Duodenal mucosa (tissue), 2 donors: ENCODE data around the gene CNTNAP4.

Source experiments
- H3K27ac ChIP-seq: one replicate; pipeline ENCODE4 v1.7.0; 2013; ENCODE audit warnings: low read depth, low read length
- H3K27me3 ChIP-seq, 2 donors: one replicate each; pipeline ENCODE4 v1.7.0; 2013; ENCODE audit warnings: low read length in 2 of 2, control low read depth in 1 of 2; ENCODE audit not compliant: insufficient read depth in 2 of 2, control insufficient read depth in 1 of 2
- H3K36me3 ChIP-seq, 2 donors: one replicate each; pipeline ENCODE4 v1.7.0; 2013; ENCODE audit warnings: low read length in 2 of 2, control low read depth in 1 of 2; ENCODE audit not compliant: insufficient read depth in 2 of 2, control insufficient read depth in 1 of 2
- H3K4me1 ChIP-seq, 2 donors: one replicate each; pipeline ENCODE4 v1.7.0; 2013; ENCODE audit warnings: low read length in 2 of 2, control low read depth in 1 of 2; ENCODE audit not compliant: insufficient read depth in 2 of 2, control insufficient read depth in 1 of 2
- H3K4me3 ChIP-seq, 2 donors: one replicate each; pipeline ENCODE4 v1.7.0; 2013; ENCODE audit warnings: low read length in 2 of 2, low read depth in 1 of 2
- H3K9ac ChIP-seq, 2 donors: one replicate each; pipeline ENCODE4 v1.7.0; 2013; ENCODE audit warnings: low read length in 2 of 2, low read depth in 1 of 2
- H3K9me3 ChIP-seq, 2 donors: one replicate each; pipeline ENCODE4 v1.7.0; 2013; ENCODE audit warnings: low read length in 2 of 2, control low read depth in 1 of 2; ENCODE audit not compliant: control insufficient read depth in 1 of 2

The CNTNAP4 gene

GRCh38 chr16:76483307-76483909, 206.2 kb downstream of the CNTNAP4 start:
- H3K4me3 ChIP-seq: no peak overlapping the region
- no peak overlapping the region for H3K9ac ChIP-seq
- no peak overlapping the region for H3K27ac ChIP-seq
- no peaks in the 10 kb centered on the region for H3K4me1 ChIP-seq
- no peaks in the 10 kb centered on the region for H3K36me3 ChIP-seq
- H3K27me3 ChIP-seq: no peaks in the 10 kb centered on the region
- no peaks in the 10 kb centered on the region for H3K9me3 ChIP-seq

- no peaks in the 10 kb centered on the region for H3K4me1 ChIP-seq
- H3K9me3 ChIP-seq: no peaks in the 10 kb centered on the region
- no peaks in the 10 kb centered on the region for H3K36me3 ChIP-seq
- H3K27ac ChIP-seq: no peak overlapping the region
- H3K9ac ChIP-seq: no peak overlapping the region
- no peaks in the 10 kb centered on the region for H3K27me3 ChIP-seq
- no peak overlapping the region for H3K4me3 ChIP-seq
These were observed 206.8 kb downstream of the CNTNAP4 start for GRCh38 chr16:76484020-76484419.

DNA sequence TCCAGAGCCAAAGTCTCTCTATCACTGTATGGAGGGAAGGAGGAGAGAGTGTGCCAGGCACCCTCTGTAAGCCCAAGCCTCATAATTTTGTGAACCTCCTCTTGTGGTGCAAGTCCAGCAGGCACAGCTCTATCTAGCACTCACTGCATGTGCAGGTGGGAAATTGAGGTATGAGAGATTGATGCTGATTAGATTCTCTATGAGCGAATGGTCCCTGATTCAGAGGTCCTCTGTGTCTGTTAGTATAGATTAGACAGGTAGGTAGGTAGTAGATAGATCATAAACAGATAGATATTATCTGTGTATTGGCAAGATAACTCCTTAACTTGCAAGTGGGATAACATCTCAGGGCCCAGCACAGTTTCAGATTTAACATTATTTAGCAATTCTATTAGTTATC, 209.5 kb downstream of the CNTNAP4 start:
- H3K9ac ChIP-seq: no peak overlapping the region
- H3K27ac ChIP-seq: no peak overlapping the region
- no peaks in the 10 kb centered on the region for H3K27me3 ChIP-seq
- H3K36me3 ChIP-seq: no peaks in the 10 kb centered on the region
- H3K9me3 ChIP-seq: no peaks in the 10 kb centered on the region
- H3K4me3 ChIP-seq: no peak overlapping the region
- H3K4me1 ChIP-seq: no peaks in the 10 kb centered on the region

- Histone ChIP-seq H3K27me3 (no peaks in the 10 kb centered on the region), H3K27ac (no peak overlapping the region), H3K36me3 (no peaks in the 10 kb centered on the region), H3K9me3 (no peaks in the 10 kb centered on the region), H3K4me3 (no peak overlapping the region), H3K4me1 (no peaks in the 10 kb centered on the region), H3K9ac (no peak overlapping the region)
These were observed 210.3 kb downstream of the CNTNAP4 start for GRCh38 chr16:76487411-76488064.

- H3K4me1 ChIP-seq: no peaks in the 10 kb centered on the region
- H3K9me3 ChIP-seq: no peaks in the 10 kb centered on the region
- no peak overlapping the region for H3K27ac ChIP-seq
These were observed 210.8 kb downstream of the CNTNAP4 start for GRCh38 chr16:76488065-76488417.

DNA sequence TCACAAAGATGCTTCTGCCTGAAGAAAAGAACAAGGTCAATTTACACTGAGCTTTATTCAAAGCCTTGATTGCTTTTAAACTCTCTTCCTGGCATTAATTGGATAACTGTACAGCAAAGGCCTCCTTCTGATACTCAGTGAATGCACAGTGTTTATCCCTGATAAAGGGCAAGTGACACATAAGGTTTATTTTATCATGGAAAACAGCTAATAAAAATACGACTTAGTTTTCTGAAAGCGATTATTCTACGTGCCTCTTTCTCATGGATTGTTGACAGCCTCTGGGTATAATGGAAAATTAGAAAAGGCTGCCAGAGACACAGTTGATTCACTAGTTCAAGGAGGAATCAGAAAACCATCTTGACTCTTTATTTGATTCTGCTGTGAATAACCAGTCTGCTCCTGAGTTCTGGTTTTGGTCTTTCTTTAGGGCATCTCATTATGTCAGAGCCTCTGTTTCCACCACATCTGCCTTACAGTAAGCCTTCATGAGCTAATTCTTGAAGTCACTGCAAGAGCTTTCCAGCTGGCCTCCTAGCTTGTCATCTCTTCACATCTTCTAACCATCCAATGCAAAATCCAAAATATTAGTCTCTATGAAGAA, 212.9 kb downstream of the CNTNAP4 start:
- Histone ChIP-seq H3K9me3 (no peaks in the 10 kb centered on the region), H3K4me1 (no peaks in the 10 kb centered on the region), H3K36me3 (no peaks in the 10 kb centered on the region), H3K9ac (no peak overlapping the region), H3K4me3 (no peak overlapping the region), H3K27me3 (no peaks in the 10 kb centered on the region), H3K27ac (no peak overlapping the region)

More at GRCh38 chr16:76488065-76488417, 210.8 kb downstream of the CNTNAP4 start:
- no peak overlapping the region for H3K4me3 ChIP-seq
- H3K36me3 ChIP-seq: no peaks in the 10 kb centered on the region
- no peak overlapping the region for H3K9ac ChIP-seq
- no peaks in the 10 kb centered on the region for H3K27me3 ChIP-seq

- H3K4me1 ChIP-seq: no peaks in the 10 kb centered on the region
- no peaks in the 10 kb centered on the region for H3K27me3 ChIP-seq
- H3K9ac ChIP-seq: no peak overlapping the region
- no peak overlapping the region for H3K4me3 ChIP-seq
- H3K9me3 ChIP-seq: no peaks in the 10 kb centered on the region
- no peaks in the 10 kb centered on the region for H3K36me3 ChIP-seq
- no peak overlapping the region for H3K27ac ChIP-seq
These were observed 222.8 kb downstream of the CNTNAP4 start for GRCh38 chr16:76500006-76500405.

DNA sequence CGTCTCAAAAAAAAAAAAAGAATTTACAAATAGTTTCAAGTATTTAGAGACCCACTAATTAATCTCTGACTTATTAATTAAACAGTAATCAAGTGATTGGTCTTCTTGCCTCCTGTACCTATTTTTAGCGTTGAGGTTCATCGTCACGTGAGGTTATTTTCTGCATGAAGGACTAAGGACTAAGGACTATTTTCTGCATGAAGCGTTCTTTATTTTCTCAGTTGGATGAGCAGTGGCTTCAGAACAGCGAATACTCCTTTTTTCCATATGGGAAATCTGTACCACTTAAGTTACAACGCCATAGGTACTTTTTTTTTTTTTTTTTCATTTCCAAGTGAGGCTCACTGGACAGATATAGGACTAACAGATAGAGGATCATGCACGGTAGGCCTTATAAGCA, 224.9 kb downstream of the CNTNAP4 start:
- no peak overlapping the region for H3K4me3 ChIP-seq
- H3K9ac ChIP-seq: no peak overlapping the region
- no peaks in the 10 kb centered on the region for H3K36me3 ChIP-seq
- H3K4me1 ChIP-seq: no peaks in the 10 kb centered on the region
- no peaks in the 10 kb centered on the region for H3K9me3 ChIP-seq
- no peaks in the 10 kb centered on the region for H3K27me3 ChIP-seq
- H3K27ac ChIP-seq: no peak overlapping the region

- Histone ChIP-seq H3K27ac (no peak overlapping the region), H3K27me3 (no peaks in the 10 kb centered on the region), H3K36me3 (no peaks in the 10 kb centered on the region), H3K4me3 (no peak overlapping the region), H3K4me1 (no peaks in the 10 kb centered on the region), H3K9me3 (no peaks in the 10 kb centered on the region), H3K9ac (no peak overlapping the region)
These were observed 225.4 kb downstream of the CNTNAP4 start for GRCh38 chr16:76502555-76502954.

DNA sequence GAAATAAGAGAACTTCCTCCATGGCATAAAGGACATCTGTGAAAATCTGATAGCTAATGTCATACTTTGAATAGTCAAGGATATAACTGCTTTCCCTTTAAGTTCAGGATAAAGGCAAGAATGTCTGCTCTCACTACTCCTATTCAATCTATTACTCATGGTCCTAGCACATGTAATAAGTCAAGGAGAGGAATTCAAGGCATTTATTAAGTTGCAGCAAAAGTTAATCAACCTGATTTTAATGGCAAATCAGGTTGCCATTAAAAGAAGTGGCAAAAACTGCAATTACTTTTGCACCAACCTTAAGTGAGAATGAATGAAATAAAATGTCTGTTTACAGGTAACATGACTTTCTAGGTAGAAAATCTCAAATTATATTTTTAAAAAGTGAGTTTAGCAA, 225.9 kb downstream of the CNTNAP4 start:
- Histone ChIP-seq H3K9ac (no peak overlapping the region), H3K27me3 (no peaks in the 10 kb centered on the region), H3K27ac (no peak overlapping the region), H3K36me3 (no peaks in the 10 kb centered on the region), H3K9me3 (no peaks in the 10 kb centered on the region), H3K4me1 (no peaks in the 10 kb centered on the region), H3K4me3 (no peak overlapping the region)
